ENCODE results near the gene B9D2.
"Not testable (repeated sequence)": the region's sequence is repeated elsewhere in the genome, so short reads cannot be mapped to it uniquely, and the experiment has no call there.

Gene B9D2

GRCh38 chr19:41363753-41364523, at the start of gene B9D2:
Gene B9D2, minus strand, starts transcription at chr19:41364149. Its CDS starts 630 bp downstream, at chr19:41363519.
- peak; percentile 98 for DNase-seq

- no peak for DNase-seq
These were observed 49.0 kb upstream of the B9D2 start for GRCh38 chr19:41412953-41413352.

- no peak for DNase-seq
These were observed 48.0 kb upstream of the B9D2 start for GRCh38 chr19:41411968-41412265.

GRCh38 chr19:41411100-41411967, 47.4 kb upstream of the B9D2 start:
- DNase-seq: no peak

GRCh38 chr19:41410336-41411054, 46.5 kb upstream of the B9D2 start:
- DNase-seq: no peak

GRCh38 chr19:41409288-41409687, 45.3 kb upstream of the B9D2 start:
- DNase-seq: no peak

- DNase-seq: not testable (repeated sequence)
These were observed 44.9 kb upstream of the B9D2 start for GRCh38 chr19:41408846-41409245.

GRCh38 chr19:41408256-41408655, 44.3 kb upstream of the B9D2 start:
- no peak for DNase-seq

GRCh38 chr19:41407271-41407670, 43.3 kb upstream of the B9D2 start:
- no peak for DNase-seq

GRCh38 chr19:41405776-41406175, 41.8 kb upstream of the B9D2 start:
- no peak for DNase-seq

GRCh38 chr19:41403181-41403970, 39.4 kb upstream of the B9D2 start:
- no peak for DNase-seq

GRCh38 chr19:41402010-41402409, 38.1 kb upstream of the B9D2 start:
- DNase-seq: no peak

- DNase-seq: no peak
These were observed 37.5 kb upstream of the B9D2 start for GRCh38 chr19:41401483-41401882.

- DNase-seq: no peak
These were observed 35.6 kb upstream of the B9D2 start for GRCh38 chr19:41399525-41399924.

- DNase-seq: no peak
These were observed 35.1 kb upstream of the B9D2 start for GRCh38 chr19:41399091-41399490.

GRCh38 chr19:41398598-41398997, 34.6 kb upstream of the B9D2 start:
- no peak for DNase-seq

GRCh38 chr19:41398050-41398418, 34.1 kb upstream of the B9D2 start:
- DNase-seq: no peak

GRCh38 chr19:41397086-41398049, 33.4 kb upstream of the B9D2 start, which contains the start of the genes BCKDHA and EXOSC5:
Gene BCKDHA, plus strand, starts transcription at chr19:41397818. Its CDS starts 10 bp downstream, at chr19:41397828.
Gene EXOSC5, minus strand, starts transcription at chr19:41397359. Its CDS starts 31 bp downstream, at chr19:41397328.
- DNase-seq: peak; percentile 100

GRCh38 chr19:41395355-41395754, 31.4 kb upstream of the B9D2 start:
- no peak for DNase-seq

- no peak for DNase-seq
These were observed 28.8 kb upstream of the B9D2 start for GRCh38 chr19:41392775-41393174.

- DNase-seq: no peak
These were observed 27.7 kb upstream of the B9D2 start for GRCh38 chr19:41391618-41392017.
